HG03520 (cell line): ENCODE data around the gene YPEL1.
"Not testable (repeated sequence)": the region's sequence is repeated elsewhere in the genome, so short reads cannot be mapped to it uniquely, and the experiment has no call there.

Source experiments
- ATAC-seq: cut with Tn5 transposase; IDR thresholded peaks from one replicate; pipeline ENCODE4 v1.9.1; 2021; ENCODE audit warnings: mild to moderate bottlenecking, moderate library complexity; ENCODE audit not compliant: unreplicated experiment

The YPEL1 gene

GRCh38 chr22:21701384-21701971 lies 34.1 kb downstream of the YPEL1 start:
- ATAC-seq, result no peak

GRCh38 chr22:21700822-21701221 lies 34.8 kb downstream of the YPEL1 start:
- no peak for ATAC-seq

- no peak for ATAC-seq
These were observed 36.0 kb downstream of the YPEL1 start for GRCh38 chr22:21699643-21700042.

GRCh38 chr22:21698430-21699329 lies 36.9 kb downstream of the YPEL1 start:
- no peak for ATAC-seq

GRCh38 chr22:21697880-21698279 lies 37.7 kb downstream of the YPEL1 start:
- ATAC-seq, result no peak

GRCh38 chr22:21697021-21697771 lies 38.4 kb downstream of the YPEL1 start:
- ATAC-seq, result no peak

GRCh38 chr22:21696115-21696514 lies 39.5 kb downstream of the YPEL1 start:
- no peak for ATAC-seq

GRCh38 chr22:21695430-21696085 lies 40.0 kb downstream of the YPEL1 start:
- no peak for ATAC-seq

GRCh38 chr22:21694795-21695429 lies 40.7 kb downstream of the YPEL1 start:
- no peak for ATAC-seq

- ATAC-seq, result no peak
These were observed 41.2 kb downstream of the YPEL1 start for GRCh38 chr22:21694394-21694793.

- ATAC-seq, result no peak
These were observed 41.6 kb downstream of the YPEL1 start for GRCh38 chr22:21693999-21694341.

GRCh38 chr22:21693333-21693998 lies 42.1 kb downstream of the YPEL1 start:
- no peak for ATAC-seq

- ATAC-seq, result not testable (repeated sequence)
These were observed 42.7 kb downstream of the YPEL1 start for GRCh38 chr22:21692856-21693255.

- ATAC-seq, result no peak
These were observed 43.8 kb downstream of the YPEL1 start for GRCh38 chr22:21691816-21692215.

GRCh38 chr22:21690401-21690801 lies 45.2 kb downstream of the YPEL1 start:
- ATAC-seq, result no peak

- ATAC-seq, result no peak
These were observed 46.8 kb downstream of the YPEL1 start for GRCh38 chr22:21688706-21689381.

- no peak for ATAC-seq
These were observed 47.3 kb downstream of the YPEL1 start for GRCh38 chr22:21688341-21688705.

GRCh38 chr22:21687685-21688259 lies 47.8 kb downstream of the YPEL1 start:
- no peak for ATAC-seq

GRCh38 chr22:21686634-21687393 lies 48.8 kb downstream of the YPEL1 start:
- no peak for ATAC-seq
